ENCODE results near the gene USP7.
"Not testable (repeated sequence)": the region's sequence is repeated elsewhere in the genome, so short reads cannot be mapped to it uniquely, and the experiment has no call there.

USP7 gene

DNA sequence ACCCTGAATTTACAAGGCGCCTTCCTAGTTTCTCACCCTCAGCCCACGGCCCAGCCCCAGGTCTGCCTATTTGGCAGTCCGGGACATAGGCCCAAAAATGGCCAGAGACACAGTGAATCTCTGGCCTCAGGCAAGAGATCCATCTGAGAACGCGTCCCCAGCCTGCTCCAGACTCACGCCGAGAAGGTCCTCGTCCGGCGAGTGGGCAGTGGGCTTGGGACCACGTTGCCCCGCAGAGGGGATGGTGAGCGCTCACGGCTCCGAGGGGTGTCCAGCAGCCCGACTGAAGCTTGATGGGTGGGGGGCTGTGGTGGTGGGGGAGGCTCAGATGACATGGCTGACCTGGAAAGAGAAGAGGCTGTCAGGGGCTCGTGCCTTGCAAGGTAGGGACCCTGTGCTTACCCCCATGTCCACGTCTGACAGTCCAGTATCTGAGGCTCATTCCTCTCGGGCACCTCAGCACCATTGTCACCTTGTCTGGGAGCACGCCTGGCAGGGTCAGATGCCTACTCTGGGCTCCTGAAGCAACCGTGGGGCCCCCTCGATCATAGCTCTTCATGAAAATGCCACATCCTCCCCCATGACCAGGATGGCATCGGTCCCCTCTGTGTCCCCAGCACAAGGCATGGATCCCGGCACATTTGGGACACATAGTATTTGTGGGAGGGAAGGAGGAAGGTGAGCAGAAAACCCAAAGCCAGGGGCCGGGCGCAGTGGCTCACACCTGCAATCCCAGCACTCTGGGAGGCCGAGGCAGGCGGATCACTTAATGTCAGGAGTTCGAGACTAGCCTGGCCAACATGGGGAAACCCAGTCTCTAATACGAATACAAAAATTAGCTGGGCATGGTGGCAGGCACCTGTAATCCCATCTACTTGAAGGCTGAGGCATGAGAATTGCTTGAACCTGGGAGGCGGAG lies 104.5 kb downstream of the USP7 start:
- no peak for DNase-seq

DNA sequence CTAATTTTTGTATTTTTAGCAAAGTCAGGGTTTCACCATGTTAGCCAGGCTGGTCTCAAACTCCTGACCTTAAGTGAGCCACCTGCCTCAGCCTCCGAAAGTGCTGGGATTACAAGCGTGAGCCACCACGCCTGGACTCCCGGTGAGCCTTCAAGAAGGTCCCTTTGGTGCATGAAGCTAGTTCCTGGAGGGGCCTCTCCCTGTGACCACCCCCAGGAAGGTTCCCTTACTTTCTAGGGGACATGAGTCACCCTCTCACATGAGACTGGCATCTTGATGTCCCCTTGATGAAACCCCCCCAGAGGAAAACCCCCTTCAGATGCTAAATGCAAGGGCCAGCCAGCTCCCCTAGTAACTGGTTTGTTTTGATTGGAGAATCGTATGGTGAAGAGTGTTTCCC lies 107.7 kb downstream of the USP7 start:
- DNase-seq = no peak

DNA sequence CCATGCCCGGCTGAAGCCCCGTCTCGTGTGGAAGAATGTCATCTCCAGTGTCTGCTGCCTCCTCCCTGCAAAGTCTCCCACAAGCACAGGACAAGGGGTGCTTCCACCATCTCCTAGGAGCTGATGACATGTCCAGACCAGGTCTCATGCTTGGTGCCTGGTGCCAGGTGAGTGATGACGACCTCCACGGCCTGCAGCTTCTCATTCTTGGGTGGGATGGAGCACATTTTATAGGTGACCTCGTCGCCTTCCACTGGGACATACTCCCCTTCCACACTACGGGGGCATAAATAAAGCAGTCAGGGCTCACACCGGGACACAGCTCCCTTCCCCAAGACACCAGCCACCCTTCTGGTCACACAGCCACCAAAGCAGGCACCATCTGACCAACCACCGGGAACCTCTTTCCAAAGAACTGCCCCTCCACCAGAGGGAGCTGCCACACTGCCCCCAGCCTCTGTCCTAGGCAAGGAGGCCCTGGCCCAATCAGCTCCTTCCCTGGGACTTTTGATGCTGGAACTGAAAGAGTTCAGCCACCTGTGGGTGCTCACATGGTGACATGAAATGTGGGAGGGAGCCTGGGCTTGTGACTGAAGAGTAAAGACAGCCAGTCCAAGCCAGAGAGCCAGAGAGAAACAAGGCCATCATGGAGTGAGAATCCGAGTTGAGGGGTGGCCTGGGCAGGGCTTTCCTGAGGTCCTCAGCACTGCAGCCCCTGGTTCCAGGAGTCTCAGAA lies 108.5 kb downstream of the USP7 start:
- DNase-seq = no peak

DNA sequence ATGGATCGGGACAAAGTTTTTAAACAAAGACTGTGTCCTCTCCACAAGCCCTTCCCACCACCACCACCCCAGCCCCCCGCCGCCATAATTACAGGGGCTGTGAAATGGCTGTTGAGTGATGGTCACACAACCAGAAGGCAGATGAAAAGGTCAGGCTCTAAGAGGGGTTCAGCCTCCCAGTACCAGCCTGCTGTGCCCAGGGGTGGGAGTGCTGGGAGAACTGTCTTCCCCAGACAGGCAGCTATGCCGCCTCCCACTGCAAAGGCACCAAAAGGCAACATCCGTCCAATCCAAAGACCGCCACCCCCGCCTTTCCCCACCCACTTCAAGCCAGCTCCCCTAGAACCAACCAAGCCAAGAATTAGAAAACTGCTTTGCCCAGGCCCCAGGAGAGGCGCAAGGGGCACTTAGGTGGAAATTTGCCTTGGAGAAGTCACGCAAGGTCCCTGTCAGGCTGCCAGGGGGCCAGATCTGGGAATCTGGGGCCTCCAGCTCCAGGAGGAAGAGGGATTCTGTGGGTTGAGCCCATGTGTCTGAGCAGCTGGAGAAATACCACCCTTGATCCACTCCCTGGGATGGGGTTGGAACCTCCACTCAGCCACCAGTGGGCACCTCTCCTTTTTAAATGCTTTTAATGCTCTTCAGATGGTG lies 109.3 kb downstream of the USP7 start:
- DNase-seq = no peak

DNA sequence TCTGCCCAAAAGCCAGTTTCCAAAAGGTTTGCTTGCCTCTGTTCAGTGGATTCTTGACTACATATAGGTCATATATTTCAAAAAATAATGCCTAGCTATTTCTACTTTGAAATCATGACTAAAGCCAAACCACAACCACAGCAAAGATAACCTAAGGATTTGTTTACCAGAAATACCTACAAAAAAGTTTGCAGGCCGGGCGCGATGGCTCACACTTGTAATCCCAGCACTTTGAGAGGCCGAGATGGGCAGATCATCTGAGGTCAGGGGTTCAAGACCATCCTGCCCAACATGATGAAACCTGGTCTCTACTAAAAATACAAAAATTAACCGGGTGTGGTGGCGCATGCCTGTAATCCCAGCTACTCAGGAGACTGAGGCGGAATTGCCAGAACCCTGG lies 110.1 kb downstream of the USP7 start:
- no peak for DNase-seq

DNA sequence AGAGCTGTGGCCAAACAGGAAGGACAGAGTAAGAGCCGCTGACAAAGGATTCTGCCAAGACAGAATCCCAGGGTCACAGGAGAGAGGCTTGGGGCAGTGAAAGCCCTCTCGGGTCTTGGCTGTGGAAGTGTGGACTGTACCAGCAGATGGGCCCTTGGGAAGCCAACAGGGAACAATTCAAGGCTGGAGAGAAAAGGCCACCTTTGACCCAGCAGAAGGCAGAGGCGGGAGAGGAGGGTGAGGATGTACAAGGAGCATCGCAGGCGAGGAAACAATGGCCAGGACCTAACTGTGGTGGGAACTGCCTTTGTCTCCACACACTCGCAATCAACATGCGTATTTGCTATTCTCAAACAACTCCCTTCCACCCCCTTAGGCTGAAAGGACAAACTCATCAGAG lies 110.6 kb downstream of the USP7 start:
- DNase-seq = no peak

DNA sequence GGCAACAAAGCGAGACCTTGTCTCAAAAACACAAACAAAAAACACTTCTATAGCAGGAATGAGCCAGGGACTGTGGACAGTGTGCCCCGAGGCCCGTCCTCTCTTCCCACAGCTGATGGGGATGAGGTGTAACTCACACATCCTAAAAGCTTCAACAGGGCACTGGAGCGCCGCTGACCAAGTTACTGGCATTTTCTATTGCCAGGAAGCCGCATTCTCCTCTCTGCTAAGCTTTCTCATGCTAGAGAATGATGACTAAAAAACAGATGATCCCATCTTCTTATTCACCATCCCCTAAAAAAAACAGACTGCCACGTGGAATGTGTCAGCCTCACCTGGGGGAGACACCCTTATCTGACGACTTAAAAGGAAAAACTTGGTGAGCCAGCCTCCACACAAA lies 111.2 kb downstream of the USP7 start:
- DNase-seq = no peak

DNA sequence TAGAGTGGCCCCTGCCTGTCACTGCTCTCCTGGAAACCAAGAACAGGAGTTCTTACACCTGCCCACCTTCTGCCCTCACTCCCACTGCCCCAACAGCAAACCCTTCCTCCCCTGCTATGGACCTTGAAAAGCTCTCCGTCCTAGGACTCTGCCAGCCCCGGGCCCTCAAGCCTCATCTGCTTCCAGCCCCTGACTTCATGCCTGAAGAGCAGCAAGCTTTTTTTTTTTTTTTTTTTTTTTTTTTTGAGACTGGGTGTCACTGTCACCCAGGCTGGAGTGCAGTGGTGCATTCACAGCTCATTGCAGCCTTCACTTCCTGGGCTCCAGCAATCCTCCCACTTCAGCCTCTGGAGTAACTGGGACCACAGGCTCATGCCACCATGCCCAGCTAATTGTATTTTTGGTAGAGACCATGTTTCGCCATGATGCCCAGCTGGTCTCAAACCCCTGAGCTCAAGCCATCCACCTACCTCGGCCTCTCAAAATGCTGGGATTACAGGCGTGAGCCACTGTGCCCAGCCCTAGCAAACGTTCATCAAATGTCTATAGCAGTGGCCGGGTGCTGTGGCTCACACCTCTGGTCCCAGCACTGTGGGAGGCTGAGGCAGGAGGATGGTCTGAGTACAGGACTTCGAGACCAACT lies 111.8 kb downstream of the USP7 start:
- DNase-seq = no peak

DNA sequence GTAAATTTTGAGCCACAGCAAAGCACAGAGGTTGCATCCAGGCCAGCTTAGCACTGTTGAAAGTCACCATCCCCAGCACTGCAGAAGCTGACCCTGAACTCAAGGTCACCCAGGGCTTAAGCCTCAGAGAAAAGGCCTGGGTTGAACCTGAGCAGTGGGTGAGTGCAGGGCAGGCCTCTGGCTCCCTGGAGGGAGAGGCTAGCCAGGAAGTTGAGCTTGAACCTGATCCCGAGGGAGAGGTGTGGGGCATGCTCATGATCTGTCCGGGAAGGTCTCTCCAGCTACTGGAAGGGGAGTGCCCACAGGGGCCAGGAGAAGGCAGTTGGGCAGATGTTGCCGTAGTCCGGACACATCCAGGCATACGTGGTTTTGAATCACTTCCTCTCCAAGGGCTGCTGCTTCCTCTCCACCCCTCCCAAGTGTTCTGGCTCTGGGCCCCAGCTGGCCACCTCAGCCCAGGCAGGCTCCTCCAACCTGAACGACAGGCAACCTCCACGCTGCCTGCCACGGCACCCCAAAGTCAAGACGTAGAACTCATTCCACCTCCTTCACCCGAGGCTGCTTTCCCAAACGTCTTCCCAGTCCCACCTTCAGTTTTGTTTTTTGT lies 113.3 kb downstream of the USP7 start:
- no peak for DNase-seq

DNA sequence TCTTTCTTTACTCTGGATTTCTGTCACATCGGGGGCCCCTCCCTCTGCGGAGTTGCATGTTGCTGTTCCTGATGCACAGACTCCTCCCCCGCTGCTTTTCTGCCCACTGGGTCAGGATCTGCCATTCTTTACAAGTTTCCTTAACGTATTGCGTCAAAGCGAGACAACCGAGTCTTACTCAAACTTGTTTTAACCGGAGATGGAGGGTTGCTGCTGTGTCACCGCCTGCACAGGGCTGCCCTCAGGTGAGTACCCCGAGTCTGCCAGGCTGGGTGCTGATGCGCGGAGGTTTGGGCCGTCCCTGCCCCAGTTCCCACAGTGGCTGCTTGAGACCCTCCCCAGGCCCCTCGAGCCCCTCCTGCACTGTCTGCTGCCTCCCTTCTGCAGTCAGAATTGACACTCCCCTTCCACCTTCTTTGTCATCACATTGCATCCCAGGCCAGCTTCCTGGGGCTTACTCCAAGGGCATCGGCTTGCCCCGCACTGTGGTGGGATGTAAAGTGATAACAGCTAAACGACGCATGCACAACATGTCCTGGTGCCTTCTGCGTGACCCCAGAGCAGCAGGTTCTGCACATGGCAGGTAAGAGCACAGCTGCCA lies 114.2 kb downstream of the USP7 start:
- DNase-seq = no peak

DNA sequence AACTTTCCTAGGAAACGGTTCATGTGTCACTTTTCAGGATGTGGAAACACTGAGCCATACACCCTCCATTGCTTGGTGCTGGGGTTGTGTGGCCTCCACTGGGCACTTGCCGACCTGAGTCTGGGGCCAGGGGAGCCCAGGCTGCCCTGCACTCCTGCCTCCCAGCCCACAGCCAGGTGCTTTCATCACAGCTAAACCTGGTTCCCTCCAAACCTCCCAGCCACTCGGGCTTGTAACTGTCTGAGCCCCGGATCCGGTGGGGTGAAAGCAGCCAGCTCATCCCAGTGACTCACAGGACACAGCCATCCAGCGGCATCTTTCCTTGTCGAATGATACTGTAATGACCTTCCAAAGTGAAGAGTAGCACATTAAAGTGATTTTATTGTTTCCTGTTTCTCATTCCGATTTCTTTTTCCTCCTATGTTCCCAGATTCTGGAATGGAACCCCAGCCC lies 114.7 kb downstream of the USP7 start:
- no peak for DNase-seq

DNA sequence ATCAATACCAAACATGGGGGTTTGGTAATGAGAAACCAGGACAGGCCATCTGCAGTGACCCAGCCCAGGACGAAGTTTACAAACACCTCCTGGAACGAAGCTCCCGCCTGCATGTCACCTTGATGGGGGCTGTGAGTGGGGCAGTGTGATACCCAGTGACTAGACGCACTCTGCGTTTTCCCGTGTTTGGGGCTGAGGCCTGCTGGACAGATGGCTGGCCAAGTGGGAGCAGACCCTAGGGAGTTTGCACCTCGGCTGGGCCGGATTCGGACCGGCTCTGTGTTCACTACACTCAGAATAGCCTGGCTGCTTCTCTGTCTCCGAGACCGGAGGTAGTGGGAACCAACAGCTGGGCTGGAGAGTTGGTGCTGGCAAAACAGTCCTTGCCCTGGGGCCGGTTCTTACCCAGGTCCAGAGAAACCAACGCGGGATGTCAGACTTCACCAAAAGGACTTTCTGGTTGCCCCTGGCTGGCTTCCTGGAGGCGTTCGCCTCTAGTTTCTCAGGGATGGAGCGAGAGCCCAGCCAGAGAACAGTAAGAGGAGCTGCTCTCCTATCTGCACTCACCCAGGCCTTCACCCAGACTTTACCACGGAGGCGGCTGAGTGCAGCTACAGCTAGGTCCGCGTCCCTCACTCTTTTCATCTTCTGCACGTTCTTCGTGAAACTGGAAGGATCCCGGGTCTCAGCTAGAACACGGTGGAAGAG lies 115.3 kb downstream of the USP7 start:
- no peak for DNase-seq

DNA sequence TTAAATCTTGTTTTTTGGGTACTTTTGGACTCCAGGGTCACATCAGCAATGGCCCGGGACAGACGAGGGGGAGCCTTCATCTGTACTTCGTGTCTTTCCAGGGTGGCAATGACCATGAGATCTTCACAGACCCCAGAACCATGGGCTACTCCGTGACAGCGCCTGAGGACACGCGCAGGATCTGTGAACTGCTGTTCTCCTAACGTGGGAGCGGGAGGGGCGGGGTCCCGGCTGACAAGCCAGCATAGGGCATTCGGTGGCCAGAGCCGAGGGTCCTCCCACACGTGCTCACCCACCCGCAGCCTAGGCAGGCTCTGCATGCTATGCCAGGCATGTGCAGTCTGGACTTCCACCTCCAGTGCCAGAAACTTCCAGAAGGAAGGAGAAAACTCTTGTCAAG lies 116.1 kb downstream of the USP7 start:
- DNase-seq = no peak

DNA sequence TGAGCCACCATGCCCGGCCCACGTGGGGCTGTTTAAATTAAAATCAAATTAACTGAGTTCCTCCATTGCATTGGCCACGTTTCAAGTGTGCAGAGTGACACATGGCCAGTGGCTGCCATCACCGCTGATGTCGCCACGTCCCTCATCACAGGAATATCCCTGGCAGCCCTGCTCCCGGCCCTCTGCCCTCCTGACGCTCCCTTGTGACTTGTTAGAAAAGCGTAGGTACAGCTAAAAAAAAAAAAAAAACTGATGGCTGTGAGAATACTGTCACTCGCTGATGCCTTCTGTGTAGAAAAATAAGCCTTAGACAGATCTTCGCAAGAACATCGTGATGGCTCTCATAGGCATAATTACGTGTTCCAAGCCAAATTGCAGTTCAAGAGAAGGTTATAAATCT lies 116.6 kb downstream of the USP7 start:
- no peak for DNase-seq

DNA sequence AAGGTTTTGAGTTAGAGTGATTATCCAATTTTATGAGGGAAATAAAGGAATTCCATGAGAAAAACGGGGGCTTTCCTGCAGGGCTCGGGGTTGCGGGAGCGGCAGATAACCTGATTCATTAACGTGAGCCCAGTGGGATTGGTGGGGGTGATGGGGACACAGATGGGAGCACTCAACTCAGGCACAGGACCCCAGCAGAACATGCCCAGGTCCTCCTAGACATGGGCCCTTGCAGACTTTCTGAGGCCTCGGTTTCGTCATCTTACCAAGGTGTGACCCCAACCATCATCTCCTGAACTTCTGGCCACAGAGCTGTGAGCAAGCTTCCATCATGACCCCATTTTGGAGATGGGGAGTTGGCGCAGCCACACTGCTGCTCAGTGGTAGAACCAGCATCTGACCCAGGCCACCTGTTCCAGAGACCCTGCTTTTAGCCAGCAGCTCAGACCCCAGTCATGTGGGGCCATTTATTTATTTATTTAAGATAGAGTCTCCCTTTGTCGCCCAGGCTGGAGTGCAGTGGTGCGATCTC lies 117.2 kb downstream of the USP7 start:
- no peak for DNase-seq

DNA sequence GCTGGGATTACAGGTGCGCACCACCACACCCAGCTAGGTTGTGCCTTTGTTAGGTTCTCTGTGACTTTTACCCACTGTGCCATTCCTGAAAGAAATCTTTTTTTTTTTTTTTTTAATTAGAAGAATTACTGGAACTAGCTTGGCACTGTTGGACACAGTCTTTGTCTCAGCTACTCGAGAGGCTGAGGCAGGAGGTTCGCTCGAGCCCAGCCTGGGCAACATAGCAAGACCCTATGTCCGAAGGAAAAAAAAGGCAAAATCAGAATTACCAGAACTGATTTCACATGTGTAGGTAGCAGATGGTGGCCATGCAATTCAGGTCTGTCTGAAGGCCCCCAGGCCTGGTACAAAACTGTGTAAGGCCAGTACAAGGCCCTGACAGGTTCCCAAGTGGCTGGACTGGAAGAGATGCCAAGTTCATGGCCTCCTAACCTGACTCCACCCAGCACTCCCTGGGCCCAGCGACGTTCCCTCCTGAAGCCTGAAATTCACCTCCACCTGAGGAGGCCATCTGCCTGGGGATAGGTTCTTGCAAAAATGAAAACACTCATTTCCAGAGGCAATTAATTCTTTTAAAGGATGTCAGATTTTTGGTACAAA lies 117.9 kb downstream of the USP7 start:
- no peak for DNase-seq

DNA sequence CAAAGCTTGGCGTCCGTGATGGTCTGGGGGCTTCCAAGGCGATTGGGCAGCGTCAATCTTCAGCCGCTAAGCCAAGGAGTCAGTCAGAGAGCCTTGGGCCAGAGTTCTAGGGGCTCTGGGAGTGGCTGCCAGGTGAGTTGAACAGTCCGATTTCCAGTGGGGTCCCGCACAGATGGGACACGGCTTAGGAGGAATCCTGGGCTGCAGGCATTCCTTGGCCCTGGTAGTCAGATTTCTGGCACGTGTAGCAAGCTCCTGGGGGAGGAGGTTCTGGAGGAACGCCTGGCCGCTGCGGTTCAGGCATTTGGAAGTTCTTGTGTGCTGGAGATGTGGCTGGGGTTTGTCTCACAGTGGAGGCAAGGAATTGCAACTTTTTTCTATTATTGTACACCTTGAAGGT lies 120.4 kb downstream of the USP7 start:
- DNase-seq = not testable (repeated sequence)
